H1 (cell line): ENCODE measurements around the gene PRSS3. TPM values are rescaled to one million over a fixed set of nuclear protein-coding genes. Genes with fewer than 3 reads are reported as not detected.

Source experiments
- CBX8 ChIP-seq: fragments of 300-800, 300-1000 bp; sonication (generic); IDR thresholded peaks from 2 replicates; pipeline ENCODE4 v1.7.1; 2016; ENCODE audit warnings: low read depth, low read length, borderline replicate concordance
- CEBPB ChIP-seq: IDR thresholded peaks from 2 replicates; pipeline ENCODE4 v1.6.1; 2012; ENCODE audit warnings: low read depth, low read length
- CREB1 ChIP-seq: IDR thresholded peaks from 2 replicates; pipeline ENCODE4 v1.6.1; 2012; ENCODE audit warnings: inconsistent platforms
- JUN ChIP-seq: IDR thresholded peaks from 2 replicates; pipeline ENCODE4 v1.6.1; 2011; ENCODE audit warnings: low read depth, mild to moderate bottlenecking, improper control_type of control experiment, low read length
- SAP30 ChIP-seq: fragments of 300-600 bp; sonication (generic); IDR thresholded peaks from 2 replicates; pipeline ENCODE4 v1.7.1; 2012; ENCODE audit warnings: low read length, moderate library complexity, mild to moderate bottlenecking, inconsistent platforms; ENCODE audit not compliant: insufficient read depth, insufficient replicate concordance
- TEAD4 ChIP-seq: IDR thresholded peaks from 2 replicates; pipeline ENCODE4 v1.6.1; 2012; ENCODE audit warnings: low read depth, low read length, inconsistent platforms, mixed read lengths
- polyA plus RNA-seq, 7 experiments: library from polyadenylated mRNA; depleted of rRNA in 3 of 7; stranded (reverse) in 5 of 7; unstranded in 2 of 7; fragments of >200 nt in 5 of 7; fragments of 200-250 nt in 2 of 7; gene quantifications; 1 replicate in 5 of 7; 2 replicates in 1 of 7; 4 replicates in 1 of 7; pipeline versions ENCODE4 v1.2.1 to v1.2.3, GENCODE V29; 2011 to 2013; ENCODE audit warnings: missing spikeins in 2 of 7, mixed read lengths in 2 of 7
- total RNA-seq: library from RNA; stranded (reverse); fragmentation: NEBNext Ultra II Directional; extraction: Animal tissue kit (Norgen Biotek cat#: 25700); gene quantifications from 2 replicates; pipeline ENCODE4 v1.2.1, GENCODE V29; 2021
- TF ChIP-seq, protein P1 (sequence below): fragments of 300-600 bp; sonication (generic); IDR thresholded peaks from 2 replicates; pipeline ENCODE4 v1.7.1; 2012; ENCODE audit warnings: low read length, moderate library complexity, mild to moderate bottlenecking, inconsistent platforms; ENCODE audit not compliant: insufficient replicate concordance
- TF ChIP-seq, protein P2 (sequence below): IDR thresholded peaks from 2 replicates; pipeline ENCODE4 v1.6.1; 2012; ENCODE audit warnings: low read length, inconsistent platforms
- TF ChIP-seq, protein P3 (sequence below): IDR thresholded peaks from 2 replicates; pipeline ENCODE4 v1.6.1; 2011; ENCODE audit warnings: low read length, improper control_type of control experiment

Gene PRSS3
- total and polyA plus RNA-seq, 2 of the 8 experiments (the other 6 are each of a cell fraction or from before 2014, with no cell fraction given): 0.12 TPM; not detected in 1

DNA sequence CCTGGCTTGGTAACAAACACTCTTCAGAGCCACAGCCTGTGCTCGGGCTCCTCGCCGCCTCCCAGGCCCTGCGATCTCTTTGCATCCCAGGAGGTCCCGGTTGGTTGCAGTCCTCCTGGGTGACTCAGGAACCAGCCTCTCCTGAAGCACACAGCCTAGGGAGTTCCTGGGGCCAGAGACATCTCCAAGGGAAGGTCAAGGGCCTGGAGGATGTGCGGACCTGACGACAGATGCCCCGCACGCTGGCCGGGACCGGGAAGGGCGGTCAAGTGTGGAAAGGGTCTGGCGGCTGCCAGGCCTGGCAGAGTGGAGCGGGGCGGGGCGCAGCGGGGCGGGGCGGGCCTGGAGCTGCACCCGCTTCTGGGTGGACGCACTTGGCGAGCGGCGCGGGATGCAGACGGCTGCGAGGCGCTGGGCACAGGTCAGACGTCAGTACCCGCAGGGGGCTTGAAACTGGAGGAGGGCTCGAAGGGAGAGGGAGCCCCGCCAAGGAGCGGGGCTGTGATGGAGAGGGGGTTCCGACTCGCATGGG lies 45.0 kb upstream of the PRSS3 start (continued):
- TF ChIP-seq, protein P1, sequence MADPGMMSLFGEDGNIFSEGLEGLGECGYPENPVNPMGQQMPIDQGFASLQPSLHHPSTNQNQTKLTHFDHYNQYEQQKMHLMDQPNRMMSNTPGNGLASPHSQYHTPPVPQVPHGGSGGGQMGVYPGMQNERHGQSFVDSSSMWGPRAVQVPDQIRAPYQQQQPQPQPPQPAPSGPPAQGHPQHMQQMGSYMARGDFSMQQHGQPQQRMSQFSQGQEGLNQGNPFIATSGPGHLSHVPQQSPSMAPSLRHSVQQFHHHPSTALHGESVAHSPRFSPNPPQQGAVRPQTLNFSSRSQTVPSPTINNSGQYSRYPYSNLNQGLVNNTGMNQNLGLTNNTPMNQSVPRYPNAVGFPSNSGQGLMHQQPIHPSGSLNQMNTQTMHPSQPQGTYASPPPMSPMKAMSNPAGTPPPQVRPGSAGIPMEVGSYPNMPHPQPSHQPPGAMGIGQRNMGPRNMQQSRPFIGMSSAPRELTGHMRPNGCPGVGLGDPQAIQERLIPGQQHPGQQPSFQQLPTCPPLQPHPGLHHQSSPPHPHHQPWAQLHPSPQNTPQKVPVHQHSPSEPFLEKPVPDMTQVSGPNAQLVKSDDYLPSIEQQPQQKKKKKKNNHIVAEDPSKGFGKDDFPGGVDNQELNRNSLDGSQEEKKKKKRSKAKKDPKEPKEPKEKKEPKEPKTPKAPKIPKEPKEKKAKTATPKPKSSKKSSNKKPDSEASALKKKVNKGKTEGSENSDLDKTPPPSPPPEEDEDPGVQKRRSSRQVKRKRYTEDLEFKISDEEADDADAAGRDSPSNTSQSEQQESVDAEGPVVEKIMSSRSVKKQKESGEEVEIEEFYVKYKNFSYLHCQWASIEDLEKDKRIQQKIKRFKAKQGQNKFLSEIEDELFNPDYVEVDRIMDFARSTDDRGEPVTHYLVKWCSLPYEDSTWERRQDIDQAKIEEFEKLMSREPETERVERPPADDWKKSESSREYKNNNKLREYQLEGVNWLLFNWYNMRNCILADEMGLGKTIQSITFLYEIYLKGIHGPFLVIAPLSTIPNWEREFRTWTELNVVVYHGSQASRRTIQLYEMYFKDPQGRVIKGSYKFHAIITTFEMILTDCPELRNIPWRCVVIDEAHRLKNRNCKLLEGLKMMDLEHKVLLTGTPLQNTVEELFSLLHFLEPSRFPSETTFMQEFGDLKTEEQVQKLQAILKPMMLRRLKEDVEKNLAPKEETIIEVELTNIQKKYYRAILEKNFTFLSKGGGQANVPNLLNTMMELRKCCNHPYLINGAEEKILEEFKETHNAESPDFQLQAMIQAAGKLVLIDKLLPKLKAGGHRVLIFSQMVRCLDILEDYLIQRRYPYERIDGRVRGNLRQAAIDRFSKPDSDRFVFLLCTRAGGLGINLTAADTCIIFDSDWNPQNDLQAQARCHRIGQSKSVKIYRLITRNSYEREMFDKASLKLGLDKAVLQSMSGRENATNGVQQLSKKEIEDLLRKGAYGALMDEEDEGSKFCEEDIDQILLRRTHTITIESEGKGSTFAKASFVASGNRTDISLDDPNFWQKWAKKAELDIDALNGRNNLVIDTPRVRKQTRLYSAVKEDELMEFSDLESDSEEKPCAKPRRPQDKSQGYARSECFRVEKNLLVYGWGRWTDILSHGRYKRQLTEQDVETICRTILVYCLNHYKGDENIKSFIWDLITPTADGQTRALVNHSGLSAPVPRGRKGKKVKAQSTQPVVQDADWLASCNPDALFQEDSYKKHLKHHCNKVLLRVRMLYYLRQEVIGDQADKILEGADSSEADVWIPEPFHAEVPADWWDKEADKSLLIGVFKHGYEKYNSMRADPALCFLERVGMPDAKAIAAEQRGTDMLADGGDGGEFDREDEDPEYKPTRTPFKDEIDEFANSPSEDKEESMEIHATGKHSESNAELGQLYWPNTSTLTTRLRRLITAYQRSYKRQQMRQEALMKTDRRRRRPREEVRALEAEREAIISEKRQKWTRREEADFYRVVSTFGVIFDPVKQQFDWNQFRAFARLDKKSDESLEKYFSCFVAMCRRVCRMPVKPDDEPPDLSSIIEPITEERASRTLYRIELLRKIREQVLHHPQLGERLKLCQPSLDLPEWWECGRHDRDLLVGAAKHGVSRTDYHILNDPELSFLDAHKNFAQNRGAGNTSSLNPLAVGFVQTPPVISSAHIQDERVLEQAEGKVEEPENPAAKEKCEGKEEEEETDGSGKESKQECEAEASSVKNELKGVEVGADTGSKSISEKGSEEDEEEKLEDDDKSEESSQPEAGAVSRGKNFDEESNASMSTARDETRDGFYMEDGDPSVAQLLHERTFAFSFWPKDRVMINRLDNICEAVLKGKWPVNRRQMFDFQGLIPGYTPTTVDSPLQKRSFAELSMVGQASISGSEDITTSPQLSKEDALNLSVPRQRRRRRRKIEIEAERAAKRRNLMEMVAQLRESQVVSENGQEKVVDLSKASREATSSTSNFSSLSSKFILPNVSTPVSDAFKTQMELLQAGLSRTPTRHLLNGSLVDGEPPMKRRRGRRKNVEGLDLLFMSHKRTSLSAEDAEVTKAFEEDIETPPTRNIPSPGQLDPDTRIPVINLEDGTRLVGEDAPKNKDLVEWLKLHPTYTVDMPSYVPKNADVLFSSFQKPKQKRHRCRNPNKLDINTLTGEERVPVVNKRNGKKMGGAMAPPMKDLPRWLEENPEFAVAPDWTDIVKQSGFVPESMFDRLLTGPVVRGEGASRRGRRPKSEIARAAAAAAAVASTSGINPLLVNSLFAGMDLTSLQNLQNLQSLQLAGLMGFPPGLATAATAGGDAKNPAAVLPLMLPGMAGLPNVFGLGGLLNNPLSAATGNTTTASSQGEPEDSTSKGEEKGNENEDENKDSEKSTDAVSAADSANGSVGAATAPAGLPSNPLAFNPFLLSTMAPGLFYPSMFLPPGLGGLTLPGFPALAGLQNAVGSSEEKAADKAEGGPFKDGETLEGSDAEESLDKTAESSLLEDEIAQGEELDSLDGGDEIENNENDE: no peak
- TF ChIP-seq CREB1 (no peak), SAP30 (no peak), CEBPB (no peak), TEAD4 (no peak), JUN (no peak), CBX8 (no peak)
- TF ChIP-seq, protein P2, sequence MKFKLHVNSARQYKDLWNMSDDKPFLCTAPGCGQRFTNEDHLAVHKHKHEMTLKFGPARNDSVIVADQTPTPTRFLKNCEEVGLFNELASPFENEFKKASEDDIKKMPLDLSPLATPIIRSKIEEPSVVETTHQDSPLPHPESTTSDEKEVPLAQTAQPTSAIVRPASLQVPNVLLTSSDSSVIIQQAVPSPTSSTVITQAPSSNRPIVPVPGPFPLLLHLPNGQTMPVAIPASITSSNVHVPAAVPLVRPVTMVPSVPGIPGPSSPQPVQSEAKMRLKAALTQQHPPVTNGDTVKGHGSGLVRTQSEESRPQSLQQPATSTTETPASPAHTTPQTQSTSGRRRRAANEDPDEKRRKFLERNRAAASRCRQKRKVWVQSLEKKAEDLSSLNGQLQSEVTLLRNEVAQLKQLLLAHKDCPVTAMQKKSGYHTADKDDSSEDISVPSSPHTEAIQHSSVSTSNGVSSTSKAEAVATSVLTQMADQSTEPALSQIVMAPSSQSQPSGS: no peak
- TF ChIP-seq, protein P3, sequence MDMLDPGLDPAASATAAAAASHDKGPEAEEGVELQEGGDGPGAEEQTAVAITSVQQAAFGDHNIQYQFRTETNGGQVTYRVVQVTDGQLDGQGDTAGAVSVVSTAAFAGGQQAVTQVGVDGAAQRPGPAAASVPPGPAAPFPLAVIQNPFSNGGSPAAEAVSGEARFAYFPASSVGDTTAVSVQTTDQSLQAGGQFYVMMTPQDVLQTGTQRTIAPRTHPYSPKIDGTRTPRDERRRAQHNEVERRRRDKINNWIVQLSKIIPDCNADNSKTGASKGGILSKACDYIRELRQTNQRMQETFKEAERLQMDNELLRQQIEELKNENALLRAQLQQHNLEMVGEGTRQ: no peak
